ENCODE data around the gene HNRNPK.

Gene HNRNPK

GRCh38 chr9:83932851-83933250 is 47.2 kb downstream of the HNRNPK start:
- DNase-seq (ENCODE audit: low spot score) = no peak

- no peak for DNase-seq (ENCODE audit: low spot score)
Observed at GRCh38 chr9:83932011-83932410, 48.0 kb downstream of the HNRNPK start.

GRCh38 chr9:83930881-83931280 is 49.1 kb downstream of the HNRNPK start:
- no peak for DNase-seq (ENCODE audit: low spot score)

GRCh38 chr9:83927591-83927990 is 52.4 kb downstream of the HNRNPK start:
- no peak for DNase-seq (ENCODE audit: low spot score)

GRCh38 chr9:83920927-83921707 is 58.9 kb downstream of the HNRNPK start, which contains the start of gene KIF27:
Gene KIF27, minus strand, starts transcription at chr9:83921432. Its CDS starts 5,841 bp downstream, at chr9:83915591.
- DNase-seq (ENCODE audit: low spot score) = peak; percentile 89

- DNase-seq (ENCODE audit: low spot score) = peak; percentile 41
Observed at GRCh38 chr9:83920469-83920926, 59.5 kb downstream of the HNRNPK start.

- DNase-seq (ENCODE audit: low spot score) = no peak
Observed at GRCh38 chr9:83919111-83919510, 60.9 kb downstream of the HNRNPK start.

Measured in hematopoietic multipotent progenitor cell treated with erythropoietin and hydrocortisone succinate and interleukin-3 and kit ligand, for 15 days (in vitro differentiated cells).